SK-N-MC (cell line): ENCODE data around the gene ARID1B.

ENCODE experiments used
- EZH2 ChIP-seq: fragments of 200-600 bp; sonication (generic); IDR thresholded peaks from one replicate; pipeline ENCODE4 v1.6.1; 2017; ENCODE audit warnings: antibody characterized with exemption
- FOXP2 ChIP-seq: optimal IDR thresholded peaks from 2 replicates; pipeline ENCODE3; 2011; ENCODE audit warnings: mild to moderate bottlenecking, moderate library complexity; ENCODE audit not compliant: insufficient read depth; ENCODE audit errors: extremely low read length, control extremely low read depth
- POLR2AphosphoS5 ChIP-seq: IDR thresholded peaks from 2 replicates; pipeline ENCODE4 v1.6.1; 2012; ENCODE audit warnings: mild to moderate bottlenecking, low read depth, low read length, borderline replicate concordance

GRCh38 chr6:157210954-157211353, 433.8 kb downstream of the ARID1B start:
- TF ChIP-seq EZH2 (no peak), POLR2AphosphoS5 (no peak), FOXP2 (no peak)
